ENCODE results near the gene KANTR. TPM values are rescaled to one million over a fixed set of nuclear protein-coding genes. Genes with fewer than 3 reads are reported as not detected.

The KANTR gene
- total and polyA plus RNA-seq, 12 donors: 3.6 to 27.8 (median 9.3) TPM

DNA sequence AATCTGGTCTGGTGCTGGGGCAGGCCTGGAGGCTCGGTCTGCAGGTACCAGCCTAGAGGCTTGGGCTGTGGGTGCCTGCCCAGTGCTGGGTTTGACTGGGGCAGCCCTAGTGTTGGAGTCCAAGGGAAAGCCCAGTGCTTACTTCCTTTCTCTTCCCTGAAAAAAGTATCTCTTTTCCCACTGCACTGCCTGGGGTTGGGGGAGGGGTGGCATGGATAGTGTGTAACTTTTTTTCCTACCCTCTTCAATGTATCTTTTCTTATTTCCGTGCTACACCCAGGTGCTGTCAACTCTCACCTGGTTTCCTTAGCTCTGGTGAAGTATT lies 21.6 kb downstream of the KANTR start:
- Histone ChIP-seq H3K4me3 (no peak overlapping the region), H3K36me3 (replicated peaks in 1 of 2) (no peaks in the 10 kb centered on the region), H3K27me3 (no peaks in the 10 kb centered on the region), H3K4me1 (replicated peaks in 1 of 2) (peaks cover 4 to 5% of the 10 kb centered on the region in 2 donors), H3K9me3 (replicated peaks in 1 of 3) (no peaks in the 10 kb centered on the region), H3K27ac (peak overlapping the region in 4 of 5 donors; percentile 30 to 65 (median 58))
- no peak for DNase-seq
- 67 to 90% (median 71%) methylated on average over 1 to 2 of the region's 2 CpGs for WGBS, 4 donors
- intact Hi-C loops (cut with DNase I): no loop called here
- no peak for TF ChIP-seq POLR2A (IDR thresholded peaks at IDR 0.05)
- TF ChIP-seq, protein P1, sequence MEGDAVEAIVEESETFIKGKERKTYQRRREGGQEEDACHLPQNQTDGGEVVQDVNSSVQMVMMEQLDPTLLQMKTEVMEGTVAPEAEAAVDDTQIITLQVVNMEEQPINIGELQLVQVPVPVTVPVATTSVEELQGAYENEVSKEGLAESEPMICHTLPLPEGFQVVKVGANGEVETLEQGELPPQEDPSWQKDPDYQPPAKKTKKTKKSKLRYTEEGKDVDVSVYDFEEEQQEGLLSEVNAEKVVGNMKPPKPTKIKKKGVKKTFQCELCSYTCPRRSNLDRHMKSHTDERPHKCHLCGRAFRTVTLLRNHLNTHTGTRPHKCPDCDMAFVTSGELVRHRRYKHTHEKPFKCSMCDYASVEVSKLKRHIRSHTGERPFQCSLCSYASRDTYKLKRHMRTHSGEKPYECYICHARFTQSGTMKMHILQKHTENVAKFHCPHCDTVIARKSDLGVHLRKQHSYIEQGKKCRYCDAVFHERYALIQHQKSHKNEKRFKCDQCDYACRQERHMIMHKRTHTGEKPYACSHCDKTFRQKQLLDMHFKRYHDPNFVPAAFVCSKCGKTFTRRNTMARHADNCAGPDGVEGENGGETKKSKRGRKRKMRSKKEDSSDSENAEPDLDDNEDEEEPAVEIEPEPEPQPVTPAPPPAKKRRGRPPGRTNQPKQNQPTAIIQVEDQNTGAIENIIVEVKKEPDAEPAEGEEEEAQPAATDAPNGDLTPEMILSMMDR (IDR thresholded peaks at IDR 0.05): no peak

DNA sequence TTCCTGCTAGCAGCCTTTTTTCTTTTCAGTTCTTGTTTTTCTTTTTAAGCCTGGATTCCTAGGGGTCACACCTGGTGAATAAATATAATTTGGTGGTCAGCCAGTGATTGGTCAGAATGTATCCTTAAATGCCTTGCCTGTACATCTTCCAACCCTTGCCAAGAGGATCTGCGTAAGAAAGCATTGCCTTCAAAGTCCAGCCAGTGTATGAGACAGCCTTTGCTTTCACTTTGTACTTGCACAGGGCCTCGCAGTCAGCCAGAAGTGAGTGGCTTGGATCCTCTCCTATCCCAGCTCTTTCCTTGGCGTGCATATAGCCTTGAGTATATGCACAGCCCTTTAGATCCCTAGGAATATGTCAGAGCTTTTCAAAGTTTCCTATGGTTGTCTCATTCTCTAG lies 22.2 kb downstream of the KANTR start:
- 5 to 36% (median 26%) methylated on average over 3 of the region's 3 CpGs for WGBS, 4 donors
- intact Hi-C loops (cut with DNase I): no loop called here
- peak overlapping the region in 1 of 4 donors; percentile 16 for H3K4me3 ChIP-seq

DNA sequence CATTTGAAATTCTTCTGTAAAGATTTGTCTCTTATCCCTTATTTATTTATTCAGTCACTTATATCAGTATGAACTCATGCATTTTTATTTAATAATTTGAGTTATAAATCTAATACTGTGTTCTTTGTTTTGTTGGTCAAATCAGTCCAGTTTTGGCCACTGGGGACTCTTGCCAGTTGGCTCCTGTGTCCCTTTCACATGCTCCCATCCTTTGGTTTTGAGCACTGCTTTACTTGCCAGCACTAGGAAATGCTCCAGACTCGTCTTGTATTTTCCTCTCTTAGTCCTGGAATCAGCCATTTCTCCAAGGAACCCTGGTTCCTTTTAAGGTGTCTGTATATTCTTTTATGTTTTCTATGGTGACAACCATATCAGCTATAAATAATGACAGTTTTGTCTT lies 28.1 kb downstream of the KANTR start:
- Histone ChIP-seq H3K9me3 (replicated peaks in 1 of 3) (no peaks in the 10 kb centered on the region), H3K36me3 (replicated peaks in 1 of 2) (no peaks in the 10 kb centered on the region), H3K4me3 (no peak overlapping the region), H3K27me3 (no peaks in the 10 kb centered on the region), H3K27ac (no peak overlapping the region), H3K4me1 (replicated peaks in 1 of 2) (no peaks in the 10 kb centered on the region)
- DNase-seq: peak in 1 of 7 donors; percentile 7
- intact Hi-C loops (cut with DNase I): no loop called here
- 29 to 54% (median 34%) methylated on average over 1 of the region's 1 CpG for WGBS, 4 donors
- no peak for TF ChIP-seq POLR2A (IDR thresholded peaks at IDR 0.05)
- TF ChIP-seq, protein P1 (IDR thresholded peaks at IDR 0.05): no peak

More for the DNA sequence above, 22.2 kb downstream of the KANTR start:
- no peaks in the 10 kb centered on the region for H3K27me3 ChIP-seq
- no peaks in the 10 kb centered on the region for H3K9me3 ChIP-seq (replicated peaks in 1 of 3)
- H3K36me3 ChIP-seq (replicated peaks in 1 of 2): no peaks in the 10 kb centered on the region
- H3K4me1 ChIP-seq (replicated peaks in 1 of 2): peaks cover 4 to 5% of the 10 kb centered on the region in 2 donors
- H3K27ac ChIP-seq: peak overlapping the region; percentile 39 to 65 (median 61)
- TF ChIP-seq, protein P1 (IDR thresholded peaks at IDR 0.05): no peak
- TF ChIP-seq POLR2A (IDR thresholded peaks at IDR 0.05): peak in 1 of 2 donors; percentile 44
- peak; percentile 29 to 62 (median 51) for DNase-seq

DNA sequence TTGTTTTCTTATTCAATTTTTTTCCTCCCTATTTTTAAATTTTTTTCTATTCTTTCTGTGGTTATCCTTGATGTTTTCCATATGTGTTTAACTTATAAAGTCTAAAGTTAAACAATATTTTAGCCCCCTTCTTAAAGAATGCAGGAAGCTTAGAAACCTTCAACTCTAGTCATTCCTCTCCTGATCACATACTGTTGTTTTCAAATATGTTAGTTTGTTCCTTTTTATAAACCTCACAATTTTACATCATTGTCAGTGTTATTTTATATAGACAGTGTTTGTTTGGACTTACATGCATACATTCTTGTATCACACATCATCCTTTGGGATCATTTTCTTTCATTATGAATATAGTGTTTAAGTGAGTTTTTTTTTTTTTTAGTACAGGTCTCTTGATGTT lies 31.6 kb downstream of the KANTR start:
- Histone ChIP-seq H3K4me3 (no peak overlapping the region), H3K36me3 (replicated peaks in 1 of 2) (no peaks in the 10 kb centered on the region), H3K9me3 (replicated peaks in 1 of 3) (no peaks in the 10 kb centered on the region), H3K27ac (no peak overlapping the region), H3K4me1 (replicated peaks in 1 of 2) (no peaks in the 10 kb centered on the region), H3K27me3 (no peaks in the 10 kb centered on the region)
- TF ChIP-seq, protein P1 (IDR thresholded peaks at IDR 0.05): no peak
- no peak for TF ChIP-seq POLR2A (IDR thresholded peaks at IDR 0.05)
- DNase-seq: no peak
- intact Hi-C loops (cut with DNase I): no loop called here
